Endodermal cell (in vitro differentiated cells): ENCODE measurements around the gene ZSCAN29. TPM values are rescaled to one million over a fixed set of nuclear protein-coding genes. Genes with fewer than 3 reads are reported as not detected.

Source experiments
- DNase-seq: peaks from one replicate; pipeline ENCODE4 v3.0.0-alpha.2; 2017
- H3K27ac ChIP-seq: 2 replicates; pipeline ENCODE4 v1.5.1; 2013; ENCODE audit warnings: mild to moderate bottlenecking, low read depth, low read length, moderate library complexity
- H3K27me3 ChIP-seq: 2 replicates; pipeline ENCODE4 v1.6.1; 2013; ENCODE audit warnings: mild to moderate bottlenecking, low read length, moderate library complexity; ENCODE audit not compliant: insufficient read depth, control insufficient read depth, poor library complexity, severe bottlenecking
- H3K36me3 ChIP-seq: 2 replicates; pipeline ENCODE4 v1.7.0; 2013; ENCODE audit warnings: mild to moderate bottlenecking, low read length, moderate library complexity; ENCODE audit not compliant: control insufficient read depth, insufficient read depth
- H3K4me1 ChIP-seq: one replicate; pipeline ENCODE4 v1.7.0; 2013; ENCODE audit warnings: low read length; ENCODE audit not compliant: control insufficient read depth, insufficient read depth
- H3K4me3 ChIP-seq: 2 replicates; pipeline ENCODE4 v1.5.1; 2013; ENCODE audit warnings: mild to moderate bottlenecking, low read length, moderate library complexity
- H3K9ac ChIP-seq: 2 replicates; pipeline ENCODE4 v1.6.1; 2013; ENCODE audit warnings: mild to moderate bottlenecking, low read length, moderate library complexity; ENCODE audit not compliant: poor library complexity, severe bottlenecking; ENCODE audit errors: extremely low read depth
- H3K9me3 ChIP-seq: 2 replicates; pipeline ENCODE4 v1.6.1; 2013; ENCODE audit warnings: mild to moderate bottlenecking, low read length, moderate library complexity; ENCODE audit not compliant: control insufficient read depth
- H3K27ac Mint-ChIP-seq: 2 replicates; pipeline ENCODE4 v1.8.0; 2020; ENCODE audit warnings: mixed read lengths
- H3K27me3 Mint-ChIP-seq: 2 replicates; pipeline ENCODE4 v1.8.0; 2021; ENCODE audit warnings: mild to moderate bottlenecking, mixed read lengths; ENCODE audit not compliant: insufficient read depth
- H3K36me3 Mint-ChIP-seq: 2 replicates; pipeline ENCODE4 v1.8.0; 2020; ENCODE audit warnings: low read depth, mixed read lengths
- H3K4me1 Mint-ChIP-seq: 2 replicates; pipeline ENCODE4 v1.8.0; 2020; ENCODE audit warnings: mixed read lengths
- H3K4me3 Mint-ChIP-seq: 2 replicates; pipeline ENCODE4 v1.8.0; 2020; ENCODE audit warnings: mild to moderate bottlenecking, moderate library complexity, mixed read lengths
- H3K9me3 Mint-ChIP-seq: 2 replicates; pipeline ENCODE4 v1.8.0; 2020; ENCODE audit warnings: mild to moderate bottlenecking, mixed read lengths
- WGBS, 2 experiments: methylation state at CpG; one replicate each; pipeline versions ENCODE4 v1.1.5 to v1.1.7; 2013; ENCODE audit warnings: missing lambda C conversion rate in 2 of 2, mixed read lengths in 1 of 2; ENCODE audit not compliant: insufficient coverage in 1 of 2, insufficient read length in 1 of 2; 5-methylcytosine and 5-hydroxymethylcytosine counted together
- total RNA-seq, 2 donors: library from RNA; stranded (reverse); fragmentation: NEBNext Ultra II Directional in 1 of 2; extraction: Animal tissue kit (Norgen Biotek cat#: 25700) in 1 of 2; gene quantifications; 2 replicates in 1 of 2; 3 replicates in 1 of 2; pipeline ENCODE4 v1.2.1, GENCODE V29; 2021
- TF ChIP-seq, protein P1 (sequence below): fragments of 200-600 bp; sonication (generic); conservative IDR thresholded peaks from 2 replicates; pipeline ENCODE4 v1.5.0; 2021; ENCODE audit warnings: antibody characterized with exemption, mild to moderate bottlenecking

The ZSCAN29 gene
- total RNA-seq, 2 donors from 2014 or later, result 44.3 to 45.1 TPM

DNA sequence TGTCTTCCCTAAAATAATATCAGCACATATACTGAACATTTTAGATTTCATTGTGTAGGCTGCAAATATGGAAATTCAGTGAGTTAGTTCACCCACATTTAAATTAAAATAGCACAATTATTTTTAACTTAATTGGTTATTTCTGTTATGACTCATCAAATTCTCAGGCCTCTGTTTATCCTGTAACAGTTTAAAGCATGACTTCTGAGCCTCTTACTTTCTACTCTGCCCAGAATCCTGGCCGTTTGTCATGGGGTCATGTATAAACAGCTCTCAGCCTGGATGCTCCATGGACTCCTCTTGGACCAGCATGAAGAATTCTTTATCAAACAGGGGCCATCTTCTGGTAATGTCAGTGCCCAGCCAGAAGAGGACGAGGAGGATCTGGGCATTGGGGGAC, 12.2 kb upstream of the ZSCAN29 start:
- Mint-ChIP-seq H3K9me3 (no peaks in the 10 kb centered on the region), H3K4me1 (no peaks in the 10 kb centered on the region), H3K27me3 (no peaks in the 10 kb centered on the region), H3K4me3 (no peak overlapping the region), H3K27ac (no peak overlapping the region), H3K36me3 (peaks cover 76% of the 10 kb centered on the region)
- Histone ChIP-seq H3K27me3 (no peaks in the 10 kb centered on the region), H3K9ac (no peak overlapping the region), H3K4me3 (no peak overlapping the region), H3K27ac (no peak overlapping the region), H3K36me3 (peaks cover 72% of the 10 kb centered on the region), H3K9me3 (no peaks in the 10 kb centered on the region), H3K4me1 (no peaks in the 10 kb centered on the region)
- no peak for DNase-seq
- WGBS, 2 experiments, result 81 to 92% methylated on average over 2 of the region's 2 CpGs
- TF ChIP-seq, protein P1, sequence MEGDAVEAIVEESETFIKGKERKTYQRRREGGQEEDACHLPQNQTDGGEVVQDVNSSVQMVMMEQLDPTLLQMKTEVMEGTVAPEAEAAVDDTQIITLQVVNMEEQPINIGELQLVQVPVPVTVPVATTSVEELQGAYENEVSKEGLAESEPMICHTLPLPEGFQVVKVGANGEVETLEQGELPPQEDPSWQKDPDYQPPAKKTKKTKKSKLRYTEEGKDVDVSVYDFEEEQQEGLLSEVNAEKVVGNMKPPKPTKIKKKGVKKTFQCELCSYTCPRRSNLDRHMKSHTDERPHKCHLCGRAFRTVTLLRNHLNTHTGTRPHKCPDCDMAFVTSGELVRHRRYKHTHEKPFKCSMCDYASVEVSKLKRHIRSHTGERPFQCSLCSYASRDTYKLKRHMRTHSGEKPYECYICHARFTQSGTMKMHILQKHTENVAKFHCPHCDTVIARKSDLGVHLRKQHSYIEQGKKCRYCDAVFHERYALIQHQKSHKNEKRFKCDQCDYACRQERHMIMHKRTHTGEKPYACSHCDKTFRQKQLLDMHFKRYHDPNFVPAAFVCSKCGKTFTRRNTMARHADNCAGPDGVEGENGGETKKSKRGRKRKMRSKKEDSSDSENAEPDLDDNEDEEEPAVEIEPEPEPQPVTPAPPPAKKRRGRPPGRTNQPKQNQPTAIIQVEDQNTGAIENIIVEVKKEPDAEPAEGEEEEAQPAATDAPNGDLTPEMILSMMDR, result no peak

- Histone ChIP-seq H3K27me3 (no peaks in the 10 kb centered on the region), H3K9me3 (no peaks in the 10 kb centered on the region), H3K9ac (no peak overlapping the region), H3K4me1 (no peaks in the 10 kb centered on the region), H3K4me3 (no peak overlapping the region), H3K27ac (no peak overlapping the region), H3K36me3 (peaks cover 74% of the 10 kb centered on the region)
- DNase-seq, result no peak
- Mint-ChIP-seq H3K4me3 (no peak overlapping the region), H3K9me3 (no peaks in the 10 kb centered on the region), H3K36me3 (peaks cover 76% of the 10 kb centered on the region), H3K27ac (no peak overlapping the region), H3K4me1 (no peaks in the 10 kb centered on the region), H3K27me3 (no peaks in the 10 kb centered on the region)
- WGBS, 2 experiments, result 98 to 100% methylated on average over 2 to 4 of the region's 4 CpGs
- TF ChIP-seq, protein P1, result no peak
These were observed 11.5 kb upstream of the ZSCAN29 start for GRCh38 chr15:43382310-43382709.

GRCh38 chr15:43378601-43379000, 7.8 kb upstream of the ZSCAN29 start:
- no peaks in the 10 kb centered on the region for H3K27me3 Mint-ChIP-seq
- Histone ChIP-seq H3K27me3 (no peaks in the 10 kb centered on the region), H3K4me3 (no peak overlapping the region), H3K9ac (no peak overlapping the region), H3K36me3 (peaks cover 65% of the 10 kb centered on the region), H3K4me1 (no peaks in the 10 kb centered on the region), H3K9me3 (no peaks in the 10 kb centered on the region), H3K27ac (no peak overlapping the region)
- DNase-seq, result no peak
- H3K36me3 Mint-ChIP-seq, result peaks cover 59% of the 10 kb centered on the region
- no peak overlapping the region for H3K4me3 Mint-ChIP-seq
- TF ChIP-seq, protein P1, result no peak
- H3K4me1 Mint-ChIP-seq, result no peaks in the 10 kb centered on the region
- H3K9me3 Mint-ChIP-seq, result no peaks in the 10 kb centered on the region
- no peak overlapping the region for H3K27ac Mint-ChIP-seq
